ENCODE data around the gene CHRND. TPM values are rescaled to one million over a fixed set of nuclear protein-coding genes. Genes with fewer than 3 reads are reported as not detected.

The CHRND gene
- total and polyA plus RNA-seq, 2 experiments from 2014 or later, result not detected

DNA sequence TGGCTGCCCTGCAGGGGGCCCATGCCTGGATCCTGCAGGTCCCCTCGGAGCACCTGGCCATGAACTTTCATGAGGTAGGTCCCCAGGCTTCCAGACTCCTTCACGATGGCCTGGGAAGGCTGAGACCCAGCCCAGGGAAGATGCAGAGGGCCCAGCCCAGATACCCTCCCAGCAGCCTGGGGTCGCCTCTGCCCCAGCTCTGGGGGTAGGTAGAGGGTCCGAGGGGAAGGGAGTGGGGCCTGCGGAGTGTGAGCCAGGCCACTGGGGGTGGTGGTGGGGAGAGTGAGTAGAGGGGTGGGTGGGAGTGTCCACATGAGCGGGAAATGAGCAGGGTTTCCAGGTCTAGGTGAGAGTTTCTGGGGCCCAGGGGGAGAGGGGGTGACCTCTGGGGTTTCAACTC, 1.2 kb upstream of the CHRND start:
- H3K27me3 ChIP-seq, result peaks cover 40% of the 10 kb centered on the region
- no peak for TF ChIP-seq EZH2phosphoT487 (IDR thresholded peaks at IDR 0.05; ENCODE audit: low read depth, severe bottlenecking, unreplicated experiment)
- TF ChIP-seq CTCF (IDR thresholded peaks at IDR 0.05; ENCODE audit: poor library complexity), result no peak
- no peak for TF ChIP-seq EZH2 (IDR thresholded peaks at IDR 0.05; ENCODE audit: borderline replicate concordance)
- H3K4me1 ChIP-seq (ENCODE audit: insufficient read depth), result peaks cover 10% of the 10 kb centered on the region
- H3K4me3 ChIP-seq, result no peak overlapping the region
- no peaks in the 10 kb centered on the region for H3K36me3 ChIP-seq (replicated peaks; ENCODE audit: insufficient read depth, low read depth)
- DNase-seq (ENCODE audit: low spot score), result no peak
- H3K4me2 ChIP-seq, result no peak overlapping the region
- no peaks in the 10 kb centered on the region for H3K9me3 ChIP-seq (ENCODE audit: low read depth)
- H3K9me2 ChIP-seq (replicated peaks; ENCODE audit: insufficient read depth), result no peaks in the 10 kb centered on the region
- no peak overlapping the region for H2AFZ ChIP-seq
- H4K20me1 ChIP-seq (ENCODE audit: insufficient read depth, poor library complexity, severe bottlenecking), result no peaks in the 10 kb centered on the region
- no peaks in the 10 kb centered on the region for H3K79me2 ChIP-seq
- H3K27ac ChIP-seq, result no peak overlapping the region
- WGBS (ENCODE audit: low lambda C conversion rate, missing lambda C conversion rate), result 71% methylated on average over 3 of the region's 6 CpGs

DNA sequence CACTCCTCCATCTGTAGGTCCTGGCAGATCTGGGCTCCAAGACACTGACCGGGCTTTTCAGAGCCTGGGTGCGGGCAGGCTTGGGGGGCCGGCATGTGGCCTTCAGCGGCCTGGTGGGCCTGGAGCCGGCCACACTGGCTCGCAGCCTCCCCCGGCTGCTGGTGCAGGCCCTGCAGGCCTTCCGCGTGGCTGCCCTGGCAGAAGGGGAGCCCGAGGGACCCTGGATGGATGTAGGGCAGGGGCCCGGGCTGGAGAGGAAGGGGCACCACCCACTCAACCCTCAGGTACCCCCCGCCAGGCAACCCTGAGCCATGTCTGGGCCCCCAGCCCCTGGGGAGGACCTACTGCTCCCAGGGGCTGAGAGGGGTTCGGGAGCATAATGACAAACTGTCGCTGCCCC, 761 bp upstream of the CHRND start:
- 94% methylated on average over 13 of the region's 14 CpGs for WGBS (ENCODE audit: low lambda C conversion rate, missing lambda C conversion rate)
- H3K4me1 ChIP-seq (ENCODE audit: insufficient read depth), result peaks cover 10% of the 10 kb centered on the region
- H3K79me2 ChIP-seq, result no peaks in the 10 kb centered on the region

DNA sequence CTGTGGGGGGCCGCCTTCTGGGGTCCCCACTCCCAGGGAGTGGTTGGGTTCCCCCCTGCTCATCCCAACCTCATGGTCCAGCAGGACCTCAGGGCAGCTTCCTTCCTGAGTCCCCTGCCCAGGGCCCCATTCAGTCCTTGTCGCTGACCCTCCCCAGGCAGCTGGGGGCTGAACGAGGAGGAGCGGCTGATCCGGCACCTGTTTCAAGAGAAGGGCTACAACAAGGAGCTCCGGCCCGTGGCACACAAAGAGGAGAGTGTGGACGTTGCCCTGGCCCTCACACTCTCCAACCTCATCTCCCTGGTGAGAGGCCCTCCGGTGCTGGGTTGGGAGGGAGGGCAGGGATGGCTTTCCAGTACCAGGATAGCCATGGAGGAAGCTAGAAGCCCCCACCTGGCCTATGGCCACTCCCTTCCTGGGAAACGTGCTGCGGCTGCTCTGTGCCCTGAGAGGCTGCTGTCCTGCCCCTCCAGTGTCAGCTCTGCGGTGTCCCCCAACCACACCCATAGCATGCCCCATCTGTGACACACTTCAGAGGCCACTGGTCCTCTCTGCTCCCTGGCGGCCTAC, 497 bp downstream of the CHRND start:
- 80% methylated on average over 12 of the region's 13 CpGs for WGBS (ENCODE audit: low lambda C conversion rate, missing lambda C conversion rate)
- H3K4me1 ChIP-seq (ENCODE audit: insufficient read depth), result peaks cover 10% of the 10 kb centered on the region
- H3K4me2 ChIP-seq, result no peak overlapping the region
- no peak overlapping the region for H3K27ac ChIP-seq
- no peak for TF ChIP-seq EZH2 (IDR thresholded peaks at IDR 0.05; ENCODE audit: borderline replicate concordance)
- TF ChIP-seq CTCF (IDR thresholded peaks at IDR 0.05; ENCODE audit: poor library complexity), result no peak
- TF ChIP-seq EZH2phosphoT487 (IDR thresholded peaks at IDR 0.05; ENCODE audit: low read depth, severe bottlenecking, unreplicated experiment), result no peak
- DNase-seq (ENCODE audit: low spot score), result no peak
- no peaks in the 10 kb centered on the region for H3K79me2 ChIP-seq
- peaks cover 30% of the 10 kb centered on the region for H3K27me3 ChIP-seq
- H4K20me1 ChIP-seq (ENCODE audit: insufficient read depth, poor library complexity, severe bottlenecking), result no peaks in the 10 kb centered on the region
- no peaks in the 10 kb centered on the region for H3K9me2 ChIP-seq (replicated peaks; ENCODE audit: insufficient read depth)
- H3K4me3 ChIP-seq, result no peak overlapping the region
- no peaks in the 10 kb centered on the region for H3K36me3 ChIP-seq (replicated peaks; ENCODE audit: insufficient read depth, low read depth)
- H3K9me3 ChIP-seq (ENCODE audit: low read depth), result no peaks in the 10 kb centered on the region
- H2AFZ ChIP-seq, result no peak overlapping the region

More for the DNA sequence above, 761 bp upstream of the CHRND start:
- Histone ChIP-seq H3K27ac (no peak overlapping the region), H3K36me3 (replicated peaks; ENCODE audit: insufficient read depth, low read depth) (no peaks in the 10 kb centered on the region), H3K9me2 (replicated peaks; ENCODE audit: insufficient read depth) (no peaks in the 10 kb centered on the region), H3K27me3 (peaks cover 40% of the 10 kb centered on the region), H3K9me3 (ENCODE audit: low read depth) (no peaks in the 10 kb centered on the region), H3K4me3 (no peak overlapping the region), H4K20me1 (ENCODE audit: insufficient read depth, poor library complexity, severe bottlenecking) (no peaks in the 10 kb centered on the region), H2AFZ (no peak overlapping the region), H3K4me2 (no peak overlapping the region)
- TF ChIP-seq CTCF (IDR thresholded peaks at IDR 0.05; ENCODE audit: poor library complexity), result no peak
- no peak for TF ChIP-seq EZH2 (IDR thresholded peaks at IDR 0.05; ENCODE audit: borderline replicate concordance)
- TF ChIP-seq EZH2phosphoT487 (IDR thresholded peaks at IDR 0.05; ENCODE audit: low read depth, severe bottlenecking, unreplicated experiment), result no peak
- no peak for DNase-seq (ENCODE audit: low spot score)
